ENCODE measurements around the gene PREB.

The PREB gene

GRCh38 chr2:27133195-27133875, 1.1 kb downstream of the PREB start:
- CTCF ChIA-PET, result interaction anchor here (0.6 to 4.2 kb wide), 26 partner anchors 9 to 171 kb away, joined by 3 to 51 read pairs (median 4); partner anchors contain the start of genes ABHD1, CAD and TRIM54
- H3K4me3 ChIP-seq (ENCODE audit: low read depth, low read length), result peak overlapping the region; percentile 84
- no peak for DNase-seq (ENCODE audit: low read depth, low spot score)
- POLR2A ChIA-PET, result interaction anchor here (1.1 to 2.1 kb wide), 2 partner anchors 10 to 78 kb away, joined by 5 to 8 read pairs; partner anchors contain the start of genes ABHD1, ATRAID and SLC5A6
- TF ChIP-seq, protein P1, sequence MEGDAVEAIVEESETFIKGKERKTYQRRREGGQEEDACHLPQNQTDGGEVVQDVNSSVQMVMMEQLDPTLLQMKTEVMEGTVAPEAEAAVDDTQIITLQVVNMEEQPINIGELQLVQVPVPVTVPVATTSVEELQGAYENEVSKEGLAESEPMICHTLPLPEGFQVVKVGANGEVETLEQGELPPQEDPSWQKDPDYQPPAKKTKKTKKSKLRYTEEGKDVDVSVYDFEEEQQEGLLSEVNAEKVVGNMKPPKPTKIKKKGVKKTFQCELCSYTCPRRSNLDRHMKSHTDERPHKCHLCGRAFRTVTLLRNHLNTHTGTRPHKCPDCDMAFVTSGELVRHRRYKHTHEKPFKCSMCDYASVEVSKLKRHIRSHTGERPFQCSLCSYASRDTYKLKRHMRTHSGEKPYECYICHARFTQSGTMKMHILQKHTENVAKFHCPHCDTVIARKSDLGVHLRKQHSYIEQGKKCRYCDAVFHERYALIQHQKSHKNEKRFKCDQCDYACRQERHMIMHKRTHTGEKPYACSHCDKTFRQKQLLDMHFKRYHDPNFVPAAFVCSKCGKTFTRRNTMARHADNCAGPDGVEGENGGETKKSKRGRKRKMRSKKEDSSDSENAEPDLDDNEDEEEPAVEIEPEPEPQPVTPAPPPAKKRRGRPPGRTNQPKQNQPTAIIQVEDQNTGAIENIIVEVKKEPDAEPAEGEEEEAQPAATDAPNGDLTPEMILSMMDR (IDR thresholded peaks at IDR 0.05; ENCODE audit: insufficient read depth, low read length, missing control alignments), result no peak

- H3K4me3 ChIP-seq (ENCODE audit: low read depth, low read length), result no peak overlapping the region
- no peak for DNase-seq (ENCODE audit: low read depth, low spot score)
- CTCF ChIA-PET, result interaction anchor here (1.1 to 4.2 kb wide), 6 partner anchors 9 to 61 kb away, joined by 3 to 51 read pairs (median 10); partner anchors contain the start of gene CGREF1
- TF ChIP-seq, protein P1 (IDR thresholded peaks at IDR 0.05; ENCODE audit: insufficient read depth, low read length, missing control alignments), result no peak
- POLR2A ChIA-PET, result no interaction called here
Observed at GRCh38 chr2:27131429-27131828, 3.0 kb downstream of the PREB start.

- DNase-seq (ENCODE audit: low read depth, low spot score), result no peak
- H3K4me3 ChIP-seq (ENCODE audit: low read depth, low read length), result no peak overlapping the region
- ChIA-PET POLR2A (no interaction called here), CTCF (no interaction called here)
- TF ChIP-seq, protein P1 (IDR thresholded peaks at IDR 0.05; ENCODE audit: insufficient read depth, low read length, missing control alignments), result no peak
Observed at GRCh38 chr2:27130396-27130795, 4.0 kb downstream of the PREB start.

DNA sequence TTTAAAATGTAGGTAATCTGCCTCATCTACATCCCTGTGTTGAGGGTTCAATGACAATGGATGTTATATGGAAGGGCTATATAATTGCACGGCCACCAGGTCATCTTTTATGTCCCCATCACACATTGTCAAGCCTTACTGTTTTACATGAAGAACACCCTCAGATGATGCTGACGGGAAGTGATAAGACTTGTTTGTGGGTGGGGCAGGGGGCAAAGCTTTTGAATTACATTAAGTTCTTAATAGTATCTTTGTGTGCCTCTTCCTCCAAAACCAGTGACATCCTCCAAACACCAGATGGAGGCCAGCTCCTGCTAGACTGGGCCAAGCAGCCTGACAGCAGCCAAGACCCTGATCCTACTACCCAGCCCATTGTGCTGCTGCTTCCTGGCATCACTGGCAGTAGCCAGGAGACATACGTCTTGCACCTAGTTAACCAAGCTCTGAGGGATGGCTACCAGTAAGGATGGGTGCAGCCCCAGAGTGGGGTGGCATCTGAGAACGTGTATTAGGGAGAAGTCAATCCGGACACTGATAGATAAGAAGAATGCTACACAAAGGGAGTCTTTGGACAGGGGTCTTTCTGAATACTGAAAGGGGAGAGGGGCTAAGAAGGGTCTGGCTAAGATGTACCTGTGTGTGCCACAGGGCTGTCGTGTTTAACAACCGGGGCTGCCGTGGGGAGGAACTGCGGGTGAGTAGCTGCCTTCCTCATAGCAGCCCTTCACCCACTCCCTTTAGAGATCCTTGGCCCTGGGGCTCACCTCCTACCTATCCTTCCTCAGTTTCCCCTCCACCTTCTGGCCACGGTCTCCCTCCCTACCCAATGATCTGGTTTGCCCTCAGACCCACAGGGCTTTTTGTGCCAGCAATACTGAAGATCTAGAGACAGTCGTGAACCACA, 5.5 kb downstream of the PREB start:
- H3K4me3 ChIP-seq (ENCODE audit: low read depth, low read length), result no peak overlapping the region
- no peak for DNase-seq (ENCODE audit: low read depth, low spot score)
- CTCF ChIA-PET, result interaction anchor here (1.4 kb wide), 1 partner anchor 41 kb away, joined by 3 read pairs; no protein-coding TSS in a partner anchor
- TF ChIP-seq, protein P1 (IDR thresholded peaks at IDR 0.05; ENCODE audit: insufficient read depth, low read length, missing control alignments), result no peak
- POLR2A ChIA-PET, result no interaction called here

DNA sequence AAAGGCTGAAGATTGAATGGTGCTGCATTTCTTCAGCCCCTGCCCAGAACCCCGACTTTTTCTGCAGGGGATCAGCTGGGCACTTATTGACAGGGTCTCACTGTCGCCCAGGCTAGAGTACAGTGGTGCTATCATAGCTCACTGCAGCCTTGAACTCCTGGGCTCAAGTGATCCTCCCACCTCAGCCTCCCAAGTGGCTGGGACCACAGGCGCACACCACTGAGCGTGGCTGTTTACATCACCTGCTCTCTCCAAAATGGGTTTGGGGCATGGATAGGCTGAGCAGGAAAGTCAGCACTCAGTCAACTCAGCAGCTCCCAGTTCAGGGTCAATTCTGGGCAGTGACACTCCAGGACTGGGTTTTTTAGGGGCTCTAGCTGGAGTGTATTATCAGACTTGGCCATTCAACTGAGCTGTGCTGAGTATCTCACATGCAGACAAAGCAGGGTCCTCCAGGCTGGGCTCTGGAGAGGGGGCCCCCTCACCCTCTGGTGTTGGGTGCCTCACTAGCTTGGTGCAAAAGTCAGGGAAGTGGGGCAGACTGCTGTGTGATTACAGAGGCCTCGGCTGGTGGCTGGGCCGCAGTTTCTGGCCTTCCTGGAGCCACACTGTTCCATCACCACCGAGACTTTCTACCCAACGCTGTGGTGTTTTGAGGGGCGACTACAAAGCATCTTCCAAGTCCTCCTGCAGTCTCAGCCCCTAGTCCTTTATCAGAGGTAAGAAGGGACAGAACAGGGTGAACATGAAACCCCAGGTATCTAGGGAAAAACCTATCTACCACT, 6.4 kb downstream of the PREB start:
- TF ChIP-seq, protein P1 (IDR thresholded peaks at IDR 0.05; ENCODE audit: insufficient read depth, low read length, missing control alignments), result no peak
- DNase-seq (ENCODE audit: low read depth, low spot score), result no peak
- no peak overlapping the region for H3K4me3 ChIP-seq (ENCODE audit: low read depth, low read length)
- POLR2A ChIA-PET, result no interaction called here
- CTCF ChIA-PET, result interaction anchor here (1.4 kb wide), 1 partner anchor 42 kb away, joined by 3 read pairs; no protein-coding TSS in a partner anchor
